Non-pigmented ciliary epithelial cell (primary cell): Measurements from ENCODE around the gene COG7.
A peak's percentile ranks its signal among the peaks of the same experiment; 100 is the strongest.
"Not testable (repeated sequence)": the region's sequence is repeated elsewhere in the genome, so short reads cannot be mapped to it uniquely, and the experiment has no call there.

Experiments used
- DNase-seq: peaks from one replicate; pipeline ENCODE4 v3.0.0-alpha.2; 2010; ENCODE audit warnings: low read depth

COG7 gene

GRCh38 chr16:23469814-23470213, 16.8 kb upstream of the COG7 start:
- DNase-seq, result no peak

- DNase-seq, result peak; percentile 43
These were observed 13.3 kb upstream of the COG7 start for GRCh38 chr16:23466162-23466885.

GRCh38 chr16:23465179-23465578, 12.2 kb upstream of the COG7 start:
- DNase-seq, result no peak

- DNase-seq, result no peak
These were observed 11.2 kb upstream of the COG7 start for GRCh38 chr16:23464196-23464595.

GRCh38 chr16:23462994-23463393, 10.0 kb upstream of the COG7 start:
- not testable (repeated sequence) for DNase-seq

- DNase-seq, result no peak
These were observed 506 bp upstream of the COG7 start for GRCh38 chr16:23453338-23454052.

- no peak for DNase-seq
These were observed 793 bp downstream of the COG7 start for GRCh38 chr16:23452221-23452571.

GRCh38 chr16:23448392-23448791, 4.6 kb downstream of the COG7 start:
- peak; percentile 42 for DNase-seq

GRCh38 chr16:23437542-23437941, 15.4 kb downstream of the COG7 start:
- not testable (repeated sequence) for DNase-seq

GRCh38 chr16:23436951-23437350, 16.0 kb downstream of the COG7 start:
- no peak for DNase-seq

- DNase-seq, result no peak
These were observed 17.5 kb downstream of the COG7 start for GRCh38 chr16:23435500-23435899.

- no peak for DNase-seq
These were observed 18.6 kb downstream of the COG7 start for GRCh38 chr16:23434380-23434779.

GRCh38 chr16:23433261-23433920, 19.6 kb downstream of the COG7 start:
- DNase-seq, result no peak

- DNase-seq, result no peak
These were observed 20.5 kb downstream of the COG7 start for GRCh38 chr16:23432176-23433128.

- no peak for DNase-seq
These were observed 24.6 kb downstream of the COG7 start for GRCh38 chr16:23428351-23428750.

GRCh38 chr16:23424292-23424958, 28.6 kb downstream of the COG7 start:
- DNase-seq, result no peak

- DNase-seq, result peak; percentile 81
These were observed 29.4 kb downstream of the COG7 start for GRCh38 chr16:23423496-23424049.

GRCh38 chr16:23420011-23420410, 33.0 kb downstream of the COG7 start:
- peak; percentile 35 for DNase-seq

- no peak for DNase-seq
These were observed 36.2 kb downstream of the COG7 start for GRCh38 chr16:23416816-23417215.

GRCh38 chr16:23414731-23415130, 38.3 kb downstream of the COG7 start:
- no peak for DNase-seq

- no peak for DNase-seq
These were observed 42.8 kb downstream of the COG7 start for GRCh38 chr16:23410176-23410575.
